Astrocyte (in vitro differentiated cells and primary cell): Measurements from ENCODE around the gene CDC25A.

Experiments used
- EZH2 ChIP-seq: IDR thresholded peaks from 2 replicates; pipeline ENCODE4 v1.6.1; 2012; ENCODE audit warnings: mild to moderate bottlenecking, low read length, inconsistent platforms; ENCODE audit not compliant: insufficient read depth
- TF ChIP-seq, protein P1 (sequence below): IDR thresholded peaks from 2 replicates; pipeline ENCODE4 v1.5.1; 2011; ENCODE audit warnings: low read depth, mild to moderate bottlenecking, inconsistent platforms, low read length, moderate library complexity; ENCODE audit not compliant: insufficient read depth

DNA sequence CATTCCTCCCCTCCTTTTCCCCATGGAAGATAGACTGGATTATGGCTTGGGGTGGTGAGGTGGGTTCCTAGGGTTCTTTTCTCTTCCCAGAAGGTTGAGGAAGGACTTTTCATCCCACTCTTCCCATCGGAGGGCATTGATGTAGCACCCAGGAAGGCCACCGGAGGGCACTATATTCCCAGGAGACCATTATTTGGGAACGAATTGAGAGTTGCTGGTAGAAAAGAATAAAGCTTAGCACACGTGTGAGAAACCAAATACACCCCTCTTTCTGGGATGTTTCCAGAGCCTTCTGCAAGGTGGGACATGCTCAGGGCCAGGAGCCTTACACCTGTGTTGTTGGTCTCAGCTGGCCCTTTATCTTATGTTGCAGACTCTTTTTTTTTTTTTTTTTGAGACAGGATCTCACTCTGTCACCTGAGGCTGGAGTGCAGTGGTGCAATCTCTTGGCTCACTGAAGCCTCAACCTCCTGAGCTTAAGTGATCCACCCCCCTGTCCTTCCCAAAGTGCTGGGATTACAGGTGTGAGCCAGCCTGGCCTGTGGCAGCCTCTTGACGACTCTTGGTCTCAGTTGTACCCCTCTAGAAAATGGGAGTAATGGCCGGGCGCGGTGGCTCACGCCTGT is 6.3 kb upstream of the CDC25A start:
- TF ChIP-seq EZH2, result no peak
- TF ChIP-seq, protein P1, sequence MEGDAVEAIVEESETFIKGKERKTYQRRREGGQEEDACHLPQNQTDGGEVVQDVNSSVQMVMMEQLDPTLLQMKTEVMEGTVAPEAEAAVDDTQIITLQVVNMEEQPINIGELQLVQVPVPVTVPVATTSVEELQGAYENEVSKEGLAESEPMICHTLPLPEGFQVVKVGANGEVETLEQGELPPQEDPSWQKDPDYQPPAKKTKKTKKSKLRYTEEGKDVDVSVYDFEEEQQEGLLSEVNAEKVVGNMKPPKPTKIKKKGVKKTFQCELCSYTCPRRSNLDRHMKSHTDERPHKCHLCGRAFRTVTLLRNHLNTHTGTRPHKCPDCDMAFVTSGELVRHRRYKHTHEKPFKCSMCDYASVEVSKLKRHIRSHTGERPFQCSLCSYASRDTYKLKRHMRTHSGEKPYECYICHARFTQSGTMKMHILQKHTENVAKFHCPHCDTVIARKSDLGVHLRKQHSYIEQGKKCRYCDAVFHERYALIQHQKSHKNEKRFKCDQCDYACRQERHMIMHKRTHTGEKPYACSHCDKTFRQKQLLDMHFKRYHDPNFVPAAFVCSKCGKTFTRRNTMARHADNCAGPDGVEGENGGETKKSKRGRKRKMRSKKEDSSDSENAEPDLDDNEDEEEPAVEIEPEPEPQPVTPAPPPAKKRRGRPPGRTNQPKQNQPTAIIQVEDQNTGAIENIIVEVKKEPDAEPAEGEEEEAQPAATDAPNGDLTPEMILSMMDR, result peak; percentile 90
